H9 (cell line): ENCODE measurements around the gene RBM33. TPM values are rescaled to one million over a fixed set of nuclear protein-coding genes. Genes with fewer than 3 reads are reported as not detected.

Source experiments
- DNase-seq: peaks from one replicate; pipeline ENCODE4 v3.0.0-alpha.2; 2017
- H2AFZ ChIP-seq: one replicate; pipeline ENCODE4 v1.6.1; 2013; ENCODE audit warnings: mild to moderate bottlenecking, low read length, control low read depth, moderate library complexity
- H2AK5ac ChIP-seq: 2 replicates; pipeline ENCODE4 v1.6.1; 2013; ENCODE audit warnings: low read length, control low read depth, mixed read lengths; ENCODE audit not compliant: insufficient read length
- H2BK120ac ChIP-seq: one replicate; pipeline ENCODE4 v1.6.1; 2013; ENCODE audit warnings: low read depth, mild to moderate bottlenecking, low read length, control low read depth, inconsistent platforms; ENCODE audit not compliant: poor library complexity, severe bottlenecking
- H2BK12ac ChIP-seq: 2 replicates; pipeline ENCODE4 v1.6.1; 2013; ENCODE audit warnings: low read length, control low read depth, mixed read lengths, low read depth; ENCODE audit not compliant: insufficient read length
- H2BK15ac ChIP-seq: 2 replicates; pipeline ENCODE4 v1.6.1; 2013; ENCODE audit warnings: low read depth, low read length, control low read depth
- H2BK20ac ChIP-seq: one replicate; pipeline ENCODE4 v1.6.1; 2013; ENCODE audit warnings: low read depth, mild to moderate bottlenecking, low read length, control low read depth, inconsistent platforms; ENCODE audit not compliant: poor library complexity, severe bottlenecking
- H2BK5ac ChIP-seq: 2 replicates; pipeline ENCODE4 v1.6.1; 2013; ENCODE audit warnings: low read length, control low read depth, mixed read lengths; ENCODE audit not compliant: insufficient read length
- H3K14ac ChIP-seq: 2 replicates; pipeline ENCODE4 v1.6.1; 2013; ENCODE audit warnings: low read length, control low read depth; ENCODE audit not compliant: insufficient read depth
- H3K18ac ChIP-seq: 2 replicates; pipeline ENCODE4 v1.6.1; 2013; ENCODE audit warnings: low read depth, mild to moderate bottlenecking, mixed read lengths, low read length, control low read depth; ENCODE audit not compliant: insufficient read length
- H3K23ac ChIP-seq: 2 replicates; pipeline ENCODE4 v1.6.1; 2013; ENCODE audit warnings: low read length, control low read depth, mixed read lengths, low read depth; ENCODE audit not compliant: insufficient read length
- H3K23me2 ChIP-seq: 2 replicates; pipeline ENCODE4 v1.6.1; 2013; ENCODE audit warnings: low read depth, mild to moderate bottlenecking, mixed read lengths, low read length, control low read depth; ENCODE audit not compliant: insufficient read length, poor library complexity, severe bottlenecking
- H3K27ac ChIP-seq: 2 replicates; pipeline ENCODE4 v1.5.1; 2013; ENCODE audit warnings: low read length, control low read depth, mixed read lengths, low read depth; ENCODE audit not compliant: insufficient read length
- H3K27me3 ChIP-seq: 2 replicates; pipeline ENCODE4 v1.6.1; 2013; ENCODE audit warnings: low read length, control low read depth, inconsistent platforms; ENCODE audit not compliant: insufficient read depth
- H3K4ac ChIP-seq: 2 replicates; pipeline ENCODE4 v1.6.1; 2013; ENCODE audit warnings: low read depth, mild to moderate bottlenecking, control low read depth, inconsistent platforms, low read length, moderate library complexity
- H3K4me1 ChIP-seq: 2 replicates; pipeline ENCODE4 v1.6.1; 2013; ENCODE audit warnings: low read length, control low read depth, inconsistent platforms; ENCODE audit not compliant: insufficient read depth
- H3K4me2 ChIP-seq: 2 replicates; pipeline ENCODE4 v1.6.1; 2013; ENCODE audit warnings: low read length, control low read depth, mixed read lengths; ENCODE audit not compliant: insufficient read length, insufficient read depth
- H3K56ac ChIP-seq: 2 replicates; pipeline ENCODE4 v1.6.1; 2013; ENCODE audit warnings: low read depth, mild to moderate bottlenecking, mixed read lengths, low read length, control low read depth; ENCODE audit not compliant: insufficient read length
- H3K79me1 ChIP-seq: 2 replicates; pipeline ENCODE4 v1.6.1; 2013; ENCODE audit warnings: low read depth, mild to moderate bottlenecking, moderate library complexity, low read length, control low read depth, inconsistent platforms; ENCODE audit not compliant: insufficient read depth, poor library complexity, severe bottlenecking
- H3K79me2 ChIP-seq: 2 replicates; pipeline ENCODE4 v1.6.1; 2013; ENCODE audit warnings: low read length, control low read depth, inconsistent platforms; ENCODE audit not compliant: insufficient read depth
- H3K9ac ChIP-seq: 2 replicates; pipeline ENCODE4 v1.6.1; 2013; ENCODE audit warnings: low read length, control low read depth, mixed read lengths; ENCODE audit not compliant: insufficient read length; ENCODE audit errors: extremely low read depth
- H3K9me3 ChIP-seq: one replicate; pipeline ENCODE4 v1.6.1; 2013; ENCODE audit warnings: low read depth, low read length, inconsistent platforms; ENCODE audit not compliant: control insufficient read depth
- H3T11ph ChIP-seq: one replicate; pipeline ENCODE4 v1.6.1; 2013; ENCODE audit warnings: mild to moderate bottlenecking, low read length, control low read depth, inconsistent platforms
- H4K20me1 ChIP-seq: one replicate; pipeline ENCODE4 v1.6.1; 2013; ENCODE audit not compliant: control insufficient read depth, insufficient read length, insufficient read depth
- H4K5ac ChIP-seq: 2 replicates; pipeline ENCODE4 v1.6.1; 2013; ENCODE audit warnings: low read depth, mild to moderate bottlenecking, mixed read lengths, low read length, control low read depth; ENCODE audit not compliant: insufficient read length
- H4K8ac ChIP-seq: replicated peaks from 2 replicates; pipeline ENCODE4 v1.6.1; 2013; ENCODE audit warnings: low read length, control low read depth, mixed read lengths, low read depth; ENCODE audit not compliant: insufficient read length
- H4K91ac ChIP-seq: 2 replicates; pipeline ENCODE4 v1.6.1; 2013; ENCODE audit warnings: low read depth, mild to moderate bottlenecking, moderate library complexity, mixed read lengths, low read length, control low read depth; ENCODE audit not compliant: insufficient read length
- H3K27ac Mint-ChIP-seq, 3 experiments: 2 replicates in 2 of 3; 3 replicates in 1 of 3; pipeline ENCODE4 v1.8.0; 2020 to 2021; ENCODE audit warnings: mixed read lengths in 3 of 3, mild to moderate bottlenecking in 1 of 3, moderate library complexity in 1 of 3
- H3K27me3 Mint-ChIP-seq: 2 replicates; pipeline ENCODE4 v1.8.0; 2021; ENCODE audit warnings: low read depth, mild to moderate bottlenecking, moderate library complexity, mixed read lengths
- H3K36me3 Mint-ChIP-seq, 3 experiments: 2 replicates in 2 of 3; 3 replicates in 1 of 3; pipeline ENCODE4 v1.8.0; 2020 to 2021; ENCODE audit warnings: low read depth in 3 of 3, mixed read lengths in 3 of 3; ENCODE audit not compliant: insufficient read depth in 1 of 3
- H3K4me1 Mint-ChIP-seq, 2 experiments: 2 replicates each; pipeline ENCODE4 v1.8.0; 2020; ENCODE audit warnings: mixed read lengths in 2 of 2
- H3K4me3 Mint-ChIP-seq, 2 experiments: 2 replicates in 1 of 2; 3 replicates in 1 of 2; pipeline ENCODE4 v1.8.0; 2020 to 2021; ENCODE audit warnings: mild to moderate bottlenecking in 2 of 2, mixed read lengths in 2 of 2, moderate library complexity in 1 of 2
- H3K9me3 Mint-ChIP-seq, 2 experiments: 2 replicates in 1 of 2; 3 replicates in 1 of 2; pipeline ENCODE4 v1.8.0; 2020; ENCODE audit warnings: mild to moderate bottlenecking in 2 of 2, mixed read lengths in 2 of 2, moderate library complexity in 1 of 2
- WGBS: extraction: QIAGEN DNeasy Blood & Tissue Kit; methylation state at CpG from one replicate; pipeline ENCODE4 v1.1.7; 2013; ENCODE audit warnings: missing lambda C conversion rate, low lambda C conversion rate, mixed read lengths; ENCODE audit not compliant: insufficient read length; ENCODE audit errors: extremely low coverage; 5-methylcytosine and 5-hydroxymethylcytosine counted together
- total RNA-seq: library from RNA; stranded (reverse); gene quantifications from 2 replicates; pipeline ENCODE4 v1.2.1, GENCODE V29; 2021
- TF ChIP-seq, protein P1 (sequence below): fragments of 200-600 bp; sonication (generic); conservative IDR thresholded peaks from 3 replicates; pipeline ENCODE4 v1.8.0; 2021; ENCODE audit warnings: antibody characterized with exemption, mild to moderate bottlenecking

The RBM33 gene
- total RNA-seq, 1 experiment from 2014 or later: 71.3 TPM

DNA sequence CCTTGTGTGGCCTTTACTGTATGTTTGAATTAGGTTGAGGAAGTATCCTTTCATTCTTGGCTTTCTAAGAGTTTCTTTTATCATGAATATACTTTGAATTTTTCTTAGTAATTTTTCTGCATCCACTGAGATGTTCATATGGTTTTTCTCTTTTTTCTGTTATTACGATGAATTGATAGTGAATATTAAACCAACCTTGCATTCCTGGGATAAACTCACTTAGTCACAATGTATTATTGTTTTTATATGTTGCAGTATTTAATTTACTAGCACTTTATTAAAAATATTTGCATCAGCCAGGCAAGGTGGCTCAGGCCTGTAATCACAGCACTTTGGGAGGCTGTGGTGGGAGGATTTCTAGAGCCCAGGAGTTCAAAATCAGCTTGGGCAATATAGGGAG lies 15.3 kb upstream of the RBM33 start:
- no CpG with 5 or more reads among the region's 1 CpG for WGBS
- Histone ChIP-seq H3K27me3 (no peaks in the 10 kb centered on the region), H2BK20ac (no peak overlapping the region), H3K4ac (no peak overlapping the region), H3K27ac (no peak overlapping the region), H4K8ac (no peak overlapping the region), H3K4me2 (no peak overlapping the region), H4K5ac (no peak overlapping the region), H3K14ac (no peak overlapping the region), H2BK15ac (no peak overlapping the region), H2BK120ac (no peak overlapping the region), H3K4me1 (no peaks in the 10 kb centered on the region), H4K20me1 (no peaks in the 10 kb centered on the region), H3K9ac (no peak overlapping the region), H4K91ac (no peak overlapping the region), H2BK12ac (no peak overlapping the region), H3K79me2 (no peaks in the 10 kb centered on the region), H3K79me1 (no peaks in the 10 kb centered on the region), H3K9me3 (no peaks in the 10 kb centered on the region), H3K23me2 (no peaks in the 10 kb centered on the region), H2AK5ac (no peak overlapping the region), H2BK5ac (no peak overlapping the region), H2AFZ (no peak overlapping the region), H3K56ac (no peak overlapping the region), H3K18ac (no peak overlapping the region), H3T11ph (no peak overlapping the region), H3K23ac (no peak overlapping the region)
- TF ChIP-seq, protein P1, sequence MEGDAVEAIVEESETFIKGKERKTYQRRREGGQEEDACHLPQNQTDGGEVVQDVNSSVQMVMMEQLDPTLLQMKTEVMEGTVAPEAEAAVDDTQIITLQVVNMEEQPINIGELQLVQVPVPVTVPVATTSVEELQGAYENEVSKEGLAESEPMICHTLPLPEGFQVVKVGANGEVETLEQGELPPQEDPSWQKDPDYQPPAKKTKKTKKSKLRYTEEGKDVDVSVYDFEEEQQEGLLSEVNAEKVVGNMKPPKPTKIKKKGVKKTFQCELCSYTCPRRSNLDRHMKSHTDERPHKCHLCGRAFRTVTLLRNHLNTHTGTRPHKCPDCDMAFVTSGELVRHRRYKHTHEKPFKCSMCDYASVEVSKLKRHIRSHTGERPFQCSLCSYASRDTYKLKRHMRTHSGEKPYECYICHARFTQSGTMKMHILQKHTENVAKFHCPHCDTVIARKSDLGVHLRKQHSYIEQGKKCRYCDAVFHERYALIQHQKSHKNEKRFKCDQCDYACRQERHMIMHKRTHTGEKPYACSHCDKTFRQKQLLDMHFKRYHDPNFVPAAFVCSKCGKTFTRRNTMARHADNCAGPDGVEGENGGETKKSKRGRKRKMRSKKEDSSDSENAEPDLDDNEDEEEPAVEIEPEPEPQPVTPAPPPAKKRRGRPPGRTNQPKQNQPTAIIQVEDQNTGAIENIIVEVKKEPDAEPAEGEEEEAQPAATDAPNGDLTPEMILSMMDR: no peak
- peaks cover 32 to 57% of the 10 kb centered on the region in 2 experiments for H3K9me3 Mint-ChIP-seq
- peaks cover 15% of the 10 kb centered on the region for H3K27me3 Mint-ChIP-seq
- H3K4me1 Mint-ChIP-seq: no peaks in the 10 kb centered on the region
- DNase-seq: no peak
- no peak overlapping the region for H3K4me3 Mint-ChIP-seq
- H3K36me3 Mint-ChIP-seq: peaks cover 4 to 22% (median 9%) of the 10 kb centered on the region in 3 experiments; a peak in 6 of 7 replicates
- no peak overlapping the region for H3K27ac Mint-ChIP-seq
